Adipose tissue (tissue), 3 donors: ENCODE results near the gene PGP. TPM values are rescaled to one million over a fixed set of nuclear protein-coding genes. Genes with fewer than 3 reads are reported as not detected.

Experiments
- H3K27ac ChIP-seq: one replicate; pipeline ENCODE4 v1.5.1; 2013; ENCODE audit warnings: low read depth, low read length
- WGBS, 3 donors: extraction: QIAGEN DNeasy Blood & Tissue Kit; methylation state at CpG; one replicate each; pipeline ENCODE4 v1.1.7; 2013; 5-methylcytosine and 5-hydroxymethylcytosine counted together
- polyA plus RNA-seq, 3 donors: library from polyadenylated mRNA; stranded (reverse); fragments of 200-250 nt; gene quantifications; one replicate each; pipeline ENCODE4 v1.2.3, GENCODE V29; 2013
- donor health status: healthy with polysubstance abuse.
- donor health status: Bipolar disorder and iron deficiency.
- donor health status: healthy.

PGP gene
- polyA plus RNA-seq, 3 donors, result 3.8 to 12.6 (median 10.7) TPM

GRCh38 chr16:2229091-2229490, 14.5 kb upstream of the PGP start:
- 80 to 89% (median 82%) methylated on average over 12 of the region's 12 CpGs for WGBS, 3 donors
- H3K27ac ChIP-seq, result no peak overlapping the region

DNA sequence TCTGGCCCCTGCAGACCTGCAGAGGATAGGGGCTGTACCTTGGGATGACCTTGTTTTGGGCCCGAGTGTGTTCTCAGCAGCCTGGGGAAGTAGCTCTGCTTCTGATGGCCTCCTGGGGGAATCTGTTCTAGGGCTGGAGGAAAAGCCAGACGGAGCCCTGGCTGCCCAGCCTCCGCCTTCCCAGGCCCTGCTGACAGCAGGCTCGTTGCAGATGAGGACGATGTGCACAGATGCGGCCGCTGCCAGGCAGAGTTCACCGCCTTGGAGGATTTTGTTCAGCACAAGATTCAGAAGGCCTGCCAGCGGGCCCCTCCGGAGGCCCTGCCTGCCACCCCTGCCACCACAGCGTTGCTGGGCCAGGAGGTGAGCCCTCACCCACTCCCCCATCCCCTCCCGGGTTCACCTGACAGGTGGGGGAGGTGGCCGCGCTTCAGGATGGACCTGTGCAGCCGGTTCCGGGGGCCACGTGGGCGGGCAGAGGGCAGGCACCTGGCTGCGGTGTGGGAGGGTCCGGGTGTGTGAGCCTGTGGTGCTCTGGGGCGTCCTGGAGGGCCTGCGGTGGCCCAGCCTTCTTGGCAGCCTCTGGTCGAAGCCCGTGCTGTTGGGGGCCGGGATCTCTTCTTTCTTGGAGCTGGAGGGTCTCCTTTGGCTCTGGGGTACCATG, 13.7 kb upstream of the PGP start:
- no peak overlapping the region for H3K27ac ChIP-seq
- 89 to 90% (median 90%) methylated on average over 25 of the region's 25 CpGs for WGBS, 3 donors

- no peak overlapping the region for H3K27ac ChIP-seq
- WGBS, 3 donors, result 88 to 94% (median 89%) methylated on average over 6 of the region's 6 CpGs
Observed at GRCh38 chr16:2226918-2227317, 12.3 kb upstream of the PGP start.

DNA sequence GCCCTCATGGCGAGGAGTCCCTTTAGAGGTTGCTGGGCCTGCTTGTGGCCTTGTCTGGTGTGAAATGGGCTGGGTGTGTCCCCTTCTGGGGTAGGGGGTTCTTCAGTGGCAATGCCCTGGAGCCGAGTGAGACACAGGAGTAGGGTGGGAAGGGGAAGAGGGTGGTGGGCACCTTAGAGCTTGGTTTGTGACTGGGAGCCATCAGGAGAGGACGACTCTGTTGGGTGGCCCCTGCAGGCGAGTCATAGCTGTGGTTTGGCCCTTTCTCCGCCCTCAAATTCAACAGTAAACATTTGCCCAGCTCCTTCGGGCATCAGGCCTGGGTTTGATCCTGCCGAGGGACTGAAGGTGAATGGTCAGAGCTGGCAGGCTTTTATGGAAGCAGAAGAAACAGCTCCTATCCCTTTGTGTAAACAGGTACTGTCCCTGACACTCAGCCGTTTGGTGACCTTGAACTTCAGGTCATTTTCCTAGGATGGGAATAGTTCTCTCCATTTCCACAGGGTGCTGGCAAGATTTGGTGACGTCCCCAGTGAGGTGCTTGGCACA, 11.7 kb upstream of the PGP start:
- 38 to 77% (median 69%) methylated on average over 9 of the region's 9 CpGs for WGBS, 3 donors
- H3K27ac ChIP-seq, result no peak overlapping the region

GRCh38 chr16:2223942-2224486, 9.4 kb upstream of the PGP start:
- 2 to 5% (median 5%) methylated on average over 20 to 22 of the region's 22 CpGs for WGBS, 3 donors
- H3K27ac ChIP-seq, result no peak overlapping the region

DNA sequence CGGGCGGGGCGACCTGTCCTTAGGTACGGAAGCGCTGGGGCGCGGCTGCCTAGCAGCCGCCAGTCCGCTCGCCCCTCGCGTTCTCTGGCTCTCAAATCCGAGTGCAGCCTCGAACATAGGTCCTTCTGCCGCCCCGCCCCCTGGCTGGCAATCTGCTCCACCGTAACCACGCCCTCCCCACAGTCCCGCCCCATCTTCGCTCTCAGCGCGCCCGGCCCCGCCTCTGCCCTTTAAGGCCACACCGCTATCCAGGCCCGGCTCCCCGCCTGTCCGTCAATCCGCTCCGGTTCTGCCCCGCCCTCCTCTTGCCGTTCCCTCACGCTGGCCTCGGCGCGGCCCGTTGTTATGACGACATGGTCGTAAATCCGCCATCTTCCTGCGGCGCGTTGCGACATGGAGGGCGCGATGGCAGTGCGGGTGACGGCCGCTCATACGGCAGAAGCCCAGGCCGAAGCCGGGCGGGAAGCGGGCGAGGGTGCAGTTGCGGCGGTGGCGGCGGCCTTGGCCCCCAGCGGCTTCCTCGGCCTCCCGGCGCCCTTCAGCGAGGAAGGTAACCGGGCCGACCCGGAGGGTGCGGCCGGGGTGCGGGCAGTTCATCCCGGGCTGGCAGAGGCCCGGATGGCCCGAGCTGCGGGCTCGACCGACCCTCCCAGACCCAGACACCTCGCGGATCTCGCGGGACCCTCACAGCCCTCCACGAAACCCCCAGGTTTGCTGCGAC, 8.7 kb upstream of the PGP start, which contains the start of gene E4F1:
Gene E4F1, plus strand, starts transcription at position 371 of the 721 bp plus-strand sequence. Its CDS starts 23 bp downstream, at position 394.
- WGBS, 3 donors, result 0% methylated on average over 74 to 82 of the region's 82 CpGs
- H3K27ac ChIP-seq, result no peak within 1 kb of the TSS

DNA sequence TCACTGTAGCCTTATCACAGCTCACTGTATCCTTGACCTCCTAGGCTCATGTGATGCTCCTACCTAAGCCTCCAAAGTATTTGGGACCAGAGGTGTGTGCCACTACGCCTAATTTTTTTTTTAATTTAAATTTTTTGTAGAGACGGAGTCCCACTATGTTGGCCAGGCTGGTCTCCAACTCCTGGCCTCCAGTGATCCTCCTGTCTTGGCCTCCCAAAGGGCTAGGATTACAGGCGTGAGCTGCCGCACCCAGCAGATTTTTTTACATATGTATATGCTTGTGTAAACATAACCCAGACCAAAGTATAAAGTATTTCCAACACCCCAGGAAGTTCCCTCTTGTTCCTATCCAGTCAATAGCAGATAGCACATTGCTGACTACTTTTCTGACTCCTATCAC, 1.7 kb upstream of the PGP start:
- no peak overlapping the region for H3K27ac ChIP-seq
- WGBS, 3 donors, result 91 to 98% (median 96%) methylated on average over 4 of the region's 4 CpGs

DNA sequence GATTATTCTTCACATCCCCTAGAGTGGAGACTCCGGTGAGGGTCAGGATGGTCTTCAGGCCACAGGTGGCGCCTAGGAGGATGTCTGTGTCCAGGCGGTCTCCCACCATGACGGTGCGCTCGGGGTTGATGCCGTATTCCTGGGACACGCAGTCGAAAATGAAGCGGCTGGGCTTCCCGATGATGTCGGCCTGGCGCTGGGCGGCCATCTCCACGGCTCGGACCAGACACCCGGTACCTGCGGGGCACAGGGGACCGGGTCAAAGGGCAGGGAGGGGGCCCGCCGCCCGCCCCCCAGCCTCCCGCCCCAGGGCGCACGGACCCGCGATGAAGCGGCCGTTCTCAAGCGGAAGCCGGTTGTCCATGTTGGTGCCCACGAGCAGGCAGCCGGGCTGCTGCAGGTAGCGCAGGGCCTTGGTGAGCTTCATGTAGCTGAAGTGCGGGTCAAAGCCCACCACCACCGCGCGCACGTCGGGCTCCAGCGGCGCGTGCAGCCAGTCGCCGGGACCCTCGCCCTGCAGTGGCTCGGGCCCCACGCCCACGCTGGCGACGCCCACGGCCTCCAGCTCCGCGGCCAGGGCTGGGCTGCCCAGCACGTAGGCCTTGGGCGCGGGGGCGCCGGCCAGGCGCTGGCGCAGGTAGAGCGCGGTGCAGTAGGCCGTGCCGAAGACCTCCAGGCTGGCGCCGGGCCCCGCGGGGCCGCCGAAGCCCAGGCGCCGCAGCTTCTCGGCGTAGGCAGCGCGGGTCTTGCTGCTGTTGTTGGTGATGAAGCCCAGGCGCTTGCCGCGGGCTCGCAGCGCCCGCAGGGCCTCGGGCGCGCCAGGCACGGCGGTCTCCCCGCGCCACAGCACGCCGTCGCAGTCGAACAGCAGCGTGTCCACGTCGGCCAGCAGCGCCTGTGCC, 572 bp downstream of the PGP start:
- 0 to 1% (median 1%) methylated on average over 82 to 98 of the region's 98 CpGs for WGBS, 3 donors
- H3K27ac ChIP-seq, result no peak overlapping the region

DNA sequence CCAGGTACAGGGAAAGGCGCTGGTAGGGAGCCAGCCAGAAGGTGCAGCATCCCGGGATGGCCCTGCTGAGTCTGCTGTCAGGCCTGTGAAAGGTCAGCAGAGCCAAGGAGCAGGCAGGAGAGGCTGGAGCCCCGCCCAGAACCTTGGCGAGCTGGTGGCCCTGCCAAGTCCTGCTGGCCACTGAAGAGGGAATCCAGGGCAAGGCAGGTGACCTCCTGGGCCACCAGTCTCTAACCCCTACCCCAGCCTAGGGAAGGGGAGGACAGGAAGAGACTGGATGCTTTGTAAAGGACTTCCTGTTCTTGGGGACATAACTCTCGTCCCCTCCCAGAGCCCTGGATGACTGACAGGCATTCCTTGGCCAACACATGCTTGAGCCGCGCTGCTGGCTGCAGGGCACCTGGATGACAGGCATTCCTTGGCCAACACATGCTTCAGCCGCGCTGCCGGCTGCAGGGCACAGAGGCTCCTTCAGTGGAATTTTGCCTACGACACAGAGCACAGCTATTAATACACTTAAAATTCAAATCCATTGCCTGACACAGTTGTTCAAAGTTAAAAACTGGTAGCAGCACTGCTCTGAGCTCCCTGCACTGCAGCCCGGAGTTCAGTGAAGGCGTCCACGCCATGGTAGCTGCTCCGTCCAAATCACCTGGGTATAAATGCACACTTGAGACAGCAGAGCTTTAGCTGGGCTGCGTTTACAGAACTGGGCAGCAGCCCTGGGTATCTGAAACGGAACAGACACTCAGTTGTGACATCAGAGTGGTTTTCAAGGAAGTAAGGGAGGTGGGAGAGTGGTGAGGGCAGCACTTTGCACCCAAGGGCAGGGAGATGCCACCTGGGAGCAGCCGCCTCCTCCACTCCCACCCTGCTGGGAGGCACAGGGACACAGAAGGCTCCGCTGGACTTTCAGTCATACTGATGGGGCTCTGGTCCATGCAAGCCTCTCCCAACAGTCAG, 2.0 kb downstream of the PGP start:
- WGBS, 3 donors, result 36 to 66% (median 62%) methylated on average over 18 to 19 of the region's 19 CpGs
- no peak overlapping the region for H3K27ac ChIP-seq

- H3K27ac ChIP-seq, result no peak overlapping the region
- 67 to 88% (median 82%) methylated on average over 11 of the region's 11 CpGs for WGBS, 3 donors
Observed at GRCh38 chr16:2211923-2212347, 2.7 kb downstream of the PGP start.

DNA sequence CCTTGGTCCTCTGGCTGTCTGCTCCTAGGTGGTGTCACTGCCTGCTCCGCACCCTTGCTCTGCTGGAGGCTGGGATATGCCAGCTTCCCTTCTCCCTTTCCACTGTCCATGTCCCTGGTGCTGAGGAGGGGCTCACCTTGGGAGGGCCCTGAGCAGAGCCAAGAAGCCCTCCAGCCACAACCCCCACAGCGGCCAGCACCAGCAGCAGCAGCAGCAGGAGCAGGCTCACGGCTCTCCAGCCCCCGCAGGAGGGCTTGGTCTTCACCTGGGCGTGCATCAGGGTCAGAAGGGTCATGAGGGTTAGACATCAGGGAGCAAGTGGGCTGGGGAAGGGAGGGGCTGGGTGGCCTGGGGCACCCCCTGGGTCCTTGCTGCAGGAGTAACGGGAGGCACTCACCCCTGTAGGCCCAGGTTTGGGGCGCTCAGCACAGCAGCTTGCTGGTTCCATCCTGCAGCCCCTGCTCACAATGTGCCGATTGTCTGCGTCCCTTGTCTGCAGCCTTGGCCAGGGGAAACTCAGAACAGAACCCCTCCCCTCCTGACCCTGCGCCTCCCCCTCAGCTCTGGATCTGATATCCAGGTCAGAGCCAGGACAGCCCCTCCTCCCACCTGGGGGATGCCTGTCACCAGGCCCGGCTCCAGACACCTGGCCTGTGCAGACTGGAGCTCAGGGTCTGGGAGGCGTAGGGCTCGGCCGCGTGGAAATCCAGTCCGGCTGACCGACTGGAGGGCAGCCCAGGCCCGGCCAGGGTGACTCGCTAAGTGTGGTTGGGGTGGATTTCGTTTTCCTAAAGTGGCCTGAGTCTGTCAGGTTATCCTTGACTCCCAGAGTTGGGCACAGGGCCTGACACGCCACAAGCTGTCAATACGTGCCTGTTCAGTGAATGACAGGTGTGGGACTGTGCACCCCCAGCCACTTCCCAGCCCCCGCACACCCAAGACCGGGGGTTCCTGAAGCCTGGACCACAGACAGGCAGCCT, 4.0 kb downstream of the PGP start, which contains the start of gene BRICD5:
Gene BRICD5, minus strand, starts transcription at position 478 of the 980 bp plus-strand sequence. Its CDS starts 30 bp downstream, at position 448.
- WGBS, 3 donors, result 73 to 75% (median 74%) methylated on average over 24 of the region's 24 CpGs
- no peak within 1 kb of the TSS for H3K27ac ChIP-seq

GRCh38 chr16:2210009-2210332, 4.7 kb downstream of the PGP start:
- H3K27ac ChIP-seq, result no peak overlapping the region
- 92 to 96% (median 94%) methylated on average over 14 to 17 of the region's 17 CpGs for WGBS, 3 donors

DNA sequence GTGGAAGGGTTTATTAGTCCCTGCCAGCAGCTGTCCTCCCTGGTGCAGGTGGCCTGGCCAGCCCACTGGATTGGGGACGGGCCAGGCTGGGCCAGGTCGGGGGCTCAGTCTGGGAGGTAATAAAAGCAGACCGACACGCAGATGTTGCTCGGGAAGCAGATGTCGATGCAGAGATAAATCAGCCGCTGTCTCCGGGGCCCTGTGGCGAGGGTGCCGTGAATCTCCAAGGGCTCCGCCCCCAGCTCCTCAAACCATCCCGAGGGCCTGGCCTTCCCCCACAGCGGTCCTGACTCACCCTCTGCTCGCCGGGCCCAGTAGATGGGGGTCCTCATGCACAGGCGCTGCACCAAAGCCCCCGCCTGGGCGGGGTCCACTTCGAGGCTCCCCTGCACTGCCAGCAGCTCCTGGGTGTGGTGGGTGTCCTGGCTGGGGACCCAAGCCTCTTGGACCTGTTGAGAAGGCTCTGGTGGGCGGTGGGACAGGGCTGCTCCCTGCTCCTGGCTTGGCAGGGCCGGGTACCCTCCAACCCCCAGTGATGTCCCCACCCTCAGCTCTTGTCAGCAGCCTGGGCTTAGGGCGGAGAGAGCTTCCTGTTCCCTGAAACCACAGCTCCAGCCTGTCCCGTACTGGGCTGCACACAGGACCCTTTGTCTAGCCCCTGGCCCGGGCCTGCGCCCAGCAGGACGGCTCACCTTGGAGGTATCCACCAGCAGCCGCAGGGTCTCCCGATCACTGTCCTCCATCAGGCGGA, 5.2 kb downstream of the PGP start:
- WGBS, 3 donors, result 86 to 90% (median 87%) methylated on average over 28 to 29 of the region's 29 CpGs

DNA sequence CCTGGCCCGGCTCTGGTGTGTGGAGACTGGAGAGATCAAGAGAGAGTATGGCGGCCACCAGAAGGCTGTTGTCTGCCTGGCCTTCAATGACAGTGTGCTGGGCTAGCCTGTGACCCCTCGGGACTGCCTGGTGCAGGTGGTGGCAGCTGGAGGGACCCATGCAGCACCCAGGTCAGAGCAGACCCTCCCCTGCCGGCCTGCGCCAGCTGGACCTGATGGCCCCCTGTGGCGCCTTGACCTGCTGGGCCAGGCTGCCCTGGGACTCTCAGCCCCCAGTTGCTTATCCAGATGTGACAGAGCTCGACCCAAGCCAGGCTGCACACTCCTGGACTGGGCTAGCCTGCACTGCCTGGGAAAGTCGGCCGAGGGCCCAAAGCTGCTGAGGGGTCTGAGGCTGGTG, 5.9 kb downstream of the PGP start:
- WGBS, 3 donors, result 91 to 93% (median 93%) methylated on average over 8 to 9 of the region's 9 CpGs

More for the DNA sequence above, 5.2 kb downstream of the PGP start:
- H3K27ac ChIP-seq, result no peak overlapping the region

DNA sequence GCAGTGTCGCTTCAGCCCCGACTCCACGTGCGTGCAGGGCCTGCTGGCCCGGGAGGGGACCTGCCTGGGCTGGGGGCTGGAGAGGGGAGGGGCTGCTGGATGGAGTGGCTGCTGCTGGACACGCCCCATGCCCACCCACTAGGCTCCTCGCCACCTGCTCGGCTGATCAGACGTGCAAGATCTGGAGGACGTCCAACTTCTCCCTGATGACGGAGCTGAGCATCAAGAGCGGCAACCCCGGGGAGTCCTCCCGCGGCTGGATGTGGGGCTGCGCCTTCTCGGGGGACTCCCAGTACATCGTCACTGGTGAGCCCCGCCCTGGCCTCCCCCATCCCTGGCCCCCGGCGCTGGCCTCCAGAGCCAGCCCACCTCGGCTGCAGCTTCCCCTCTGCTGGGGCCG, 6.3 kb downstream of the PGP start:
- 78 to 84% (median 83%) methylated on average over 23 of the region's 23 CpGs for WGBS, 3 donors

More for the DNA sequence above, 5.9 kb downstream of the PGP start:
- H3K27ac ChIP-seq, result no peak overlapping the region

More for the DNA sequence above, 6.3 kb downstream of the PGP start:
- H3K27ac ChIP-seq, result no peak overlapping the region
